Nephron progenitor cell (in vitro differentiated cells): Measurements from ENCODE around the gene SCRN1.
"Not testable (repeated sequence)": the region's sequence is repeated elsewhere in the genome, so short reads cannot be mapped to it uniquely, and the experiment has no call there.

ENCODE experiments used
- DNase-seq: peaks from one replicate; pipeline ENCODE4 v3.0.0; 2021
- H3K27ac Mint-ChIP-seq: 2 replicates; pipeline ENCODE4 v1.8.0; 2021; ENCODE audit warnings: mild to moderate bottlenecking, moderate library complexity, mixed read lengths
- H3K27me3 Mint-ChIP-seq: 2 replicates; pipeline ENCODE4 v1.8.0; 2021; ENCODE audit warnings: mild to moderate bottlenecking, low read depth, mixed read lengths; ENCODE audit not compliant: poor library complexity
- H3K36me3 Mint-ChIP-seq: 2 replicates; pipeline ENCODE4 v1.8.0; 2021; ENCODE audit warnings: low read depth, mixed read lengths
- H3K4me1 Mint-ChIP-seq: 2 replicates; pipeline ENCODE4 v1.8.0; 2021; ENCODE audit warnings: mixed read lengths
- H3K4me3 Mint-ChIP-seq: 2 replicates; pipeline ENCODE4 v1.8.0; 2021; ENCODE audit warnings: mild to moderate bottlenecking, moderate library complexity, mixed read lengths
- H3K9me3 Mint-ChIP-seq: 2 replicates; pipeline ENCODE4 v1.8.0; 2021; ENCODE audit warnings: mild to moderate bottlenecking, moderate library complexity, mixed read lengths
- TF ChIP-seq, protein P1 (sequence below): fragments of 200-600 bp; sonication (generic); IDR thresholded peaks from 2 replicates; pipeline ENCODE4 v1.5.0; 2021; ENCODE audit warnings: antibody characterized with exemption

Gene SCRN1

GRCh38 chr7:29896685-29897411 lies 92.8 kb downstream of the SCRN1 start:
- Mint-ChIP-seq H3K27me3 (peaks cover 5% of the 10 kb centered on the region), H3K27ac (no peak overlapping the region), H3K36me3 (peaks cover 39% of the 10 kb centered on the region), H3K9me3 (peaks cover 36% of the 10 kb centered on the region), H3K4me3 (no peak overlapping the region), H3K4me1 (no peaks in the 10 kb centered on the region)
- TF ChIP-seq, protein P1, sequence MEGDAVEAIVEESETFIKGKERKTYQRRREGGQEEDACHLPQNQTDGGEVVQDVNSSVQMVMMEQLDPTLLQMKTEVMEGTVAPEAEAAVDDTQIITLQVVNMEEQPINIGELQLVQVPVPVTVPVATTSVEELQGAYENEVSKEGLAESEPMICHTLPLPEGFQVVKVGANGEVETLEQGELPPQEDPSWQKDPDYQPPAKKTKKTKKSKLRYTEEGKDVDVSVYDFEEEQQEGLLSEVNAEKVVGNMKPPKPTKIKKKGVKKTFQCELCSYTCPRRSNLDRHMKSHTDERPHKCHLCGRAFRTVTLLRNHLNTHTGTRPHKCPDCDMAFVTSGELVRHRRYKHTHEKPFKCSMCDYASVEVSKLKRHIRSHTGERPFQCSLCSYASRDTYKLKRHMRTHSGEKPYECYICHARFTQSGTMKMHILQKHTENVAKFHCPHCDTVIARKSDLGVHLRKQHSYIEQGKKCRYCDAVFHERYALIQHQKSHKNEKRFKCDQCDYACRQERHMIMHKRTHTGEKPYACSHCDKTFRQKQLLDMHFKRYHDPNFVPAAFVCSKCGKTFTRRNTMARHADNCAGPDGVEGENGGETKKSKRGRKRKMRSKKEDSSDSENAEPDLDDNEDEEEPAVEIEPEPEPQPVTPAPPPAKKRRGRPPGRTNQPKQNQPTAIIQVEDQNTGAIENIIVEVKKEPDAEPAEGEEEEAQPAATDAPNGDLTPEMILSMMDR, result no peak
- DNase-seq, result no peak

DNA sequence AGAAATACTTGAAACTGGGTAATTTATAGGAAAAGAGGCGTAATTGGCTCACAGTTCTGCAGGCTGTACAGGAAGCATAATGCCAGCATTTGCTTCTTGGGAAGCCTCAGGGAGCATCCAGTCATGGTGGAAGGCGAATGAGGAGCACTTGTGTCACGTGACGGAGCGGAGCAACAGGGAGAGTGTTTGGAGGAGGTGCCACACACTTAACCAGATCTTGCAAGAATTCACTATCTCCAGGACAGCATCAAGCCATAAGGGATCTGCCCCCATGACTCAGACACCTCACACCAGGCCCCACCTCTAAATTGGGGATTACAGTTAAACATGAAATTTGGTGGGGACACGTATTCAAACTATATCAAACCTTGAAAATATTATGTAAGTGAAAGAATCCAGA lies 94.0 kb downstream of the SCRN1 start:
- H3K4me1 Mint-ChIP-seq, result no peaks in the 10 kb centered on the region
- TF ChIP-seq, protein P1, result no peak
- H3K27me3 Mint-ChIP-seq, result peaks cover 5% of the 10 kb centered on the region
- DNase-seq, result no peak
- H3K9me3 Mint-ChIP-seq, result peaks cover 36% of the 10 kb centered on the region
- peaks cover 39% of the 10 kb centered on the region for H3K36me3 Mint-ChIP-seq
- no peak overlapping the region for H3K4me3 Mint-ChIP-seq
- no peak overlapping the region for H3K27ac Mint-ChIP-seq

DNA sequence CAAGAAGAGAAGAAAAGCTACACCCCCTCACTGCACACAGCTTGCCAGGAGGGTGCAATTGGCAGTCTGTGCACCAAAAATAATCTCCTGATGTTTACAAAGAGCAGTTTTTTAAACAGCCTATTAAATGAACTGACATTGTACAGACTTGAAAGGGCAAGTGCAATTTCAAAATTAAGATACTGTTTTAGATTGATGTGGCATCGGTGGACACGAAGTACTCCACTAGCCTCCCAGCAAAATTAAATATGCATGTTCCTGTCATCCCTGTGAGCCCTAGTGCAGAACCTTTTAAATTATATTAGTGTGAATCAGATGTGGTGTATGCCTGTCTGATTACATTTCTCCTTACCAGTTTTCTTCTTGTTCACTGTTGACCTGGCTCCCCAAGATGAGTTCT lies 95.3 kb downstream of the SCRN1 start:
- H3K4me3 Mint-ChIP-seq, result no peak overlapping the region
- TF ChIP-seq, protein P1, result no peak
- H3K4me1 Mint-ChIP-seq, result no peaks in the 10 kb centered on the region
- H3K36me3 Mint-ChIP-seq, result peaks cover 37% of the 10 kb centered on the region
- H3K27ac Mint-ChIP-seq, result no peak overlapping the region
- H3K9me3 Mint-ChIP-seq, result peaks cover 35% of the 10 kb centered on the region
- no peak for DNase-seq
- H3K27me3 Mint-ChIP-seq, result peaks cover 6% of the 10 kb centered on the region

DNA sequence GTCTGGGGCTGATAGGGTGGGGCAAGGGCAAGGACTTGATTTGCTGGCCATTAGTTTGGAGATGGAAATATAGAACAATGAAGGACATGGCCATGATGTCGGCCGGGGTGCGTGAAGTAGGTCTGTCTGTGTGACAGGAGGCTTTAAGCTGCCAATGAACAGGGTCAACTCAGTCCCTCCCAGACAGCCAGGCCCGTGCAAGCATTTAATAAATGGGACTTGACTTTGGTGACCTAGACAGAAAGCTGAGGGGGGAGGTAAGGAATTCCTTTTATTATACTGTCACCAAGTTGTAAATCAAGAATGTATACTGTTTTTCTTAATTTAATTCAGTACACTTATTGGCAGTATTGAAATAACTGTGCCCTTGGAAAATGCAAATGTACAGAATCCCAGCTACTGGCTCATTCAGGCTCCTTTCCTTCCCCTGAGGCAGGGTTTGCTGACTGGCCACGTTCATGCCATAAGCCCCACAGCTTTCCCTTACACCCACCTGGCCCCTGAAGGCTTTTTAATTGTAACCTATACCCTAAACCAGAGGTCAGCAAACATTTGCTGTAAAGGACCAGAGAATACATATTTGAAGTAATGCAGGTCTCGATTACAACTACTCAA lies 96.1 kb downstream of the SCRN1 start:
- Mint-ChIP-seq H3K9me3 (peaks cover 28% of the 10 kb centered on the region), H3K4me3 (no peak overlapping the region), H3K27ac (no peak overlapping the region), H3K27me3 (peaks cover 7% of the 10 kb centered on the region), H3K4me1 (no peaks in the 10 kb centered on the region), H3K36me3 (peaks cover 29% of the 10 kb centered on the region)
- no peak for DNase-seq
- TF ChIP-seq, protein P1, result no peak

- Mint-ChIP-seq H3K36me3 (peaks cover 17% of the 10 kb centered on the region), H3K27me3 (peaks cover 7% of the 10 kb centered on the region), H3K27ac (no peak overlapping the region), H3K4me1 (no peaks in the 10 kb centered on the region), H3K4me3 (no peak overlapping the region), H3K9me3 (peaks cover 16% of the 10 kb centered on the region)
- DNase-seq, result no peak
- TF ChIP-seq, protein P1, result no peak
Measured at GRCh38 chr7:29892231-29892630, 97.4 kb downstream of the SCRN1 start.

- Mint-ChIP-seq H3K4me3 (no peak overlapping the region), H3K27ac (no peak overlapping the region), H3K36me3 (peaks cover 12% of the 10 kb centered on the region), H3K27me3 (peaks cover 4% of the 10 kb centered on the region), H3K4me1 (no peaks in the 10 kb centered on the region), H3K9me3 (peaks cover 12% of the 10 kb centered on the region)
- no peak for DNase-seq
- TF ChIP-seq, protein P1, result no peak
Measured at GRCh38 chr7:29891766-29892165, 97.8 kb downstream of the SCRN1 start.

DNA sequence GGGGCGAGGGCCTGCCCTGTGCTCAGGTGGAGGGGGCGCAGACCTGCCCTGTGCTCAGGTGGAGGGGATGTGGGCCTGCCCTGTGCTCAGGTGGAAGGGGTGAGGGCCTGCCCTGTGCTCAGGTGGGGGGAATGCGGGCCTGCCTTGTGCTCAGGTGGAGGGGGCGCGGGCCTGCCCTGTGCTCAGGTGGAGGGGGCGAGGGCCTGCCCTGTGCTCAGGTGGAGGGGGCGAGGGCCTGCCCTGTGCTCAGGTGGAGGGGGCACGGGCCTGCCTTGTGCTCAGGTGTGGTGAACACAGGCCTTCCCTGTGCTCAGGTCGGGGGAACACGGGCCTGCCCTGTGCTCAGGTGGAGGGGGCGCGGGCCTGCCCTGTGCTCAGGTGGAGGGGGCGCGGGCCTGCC lies 98.8 kb downstream of the SCRN1 start:
- not testable (repeated sequence) for H3K27ac Mint-ChIP-seq, DNase-seq, H3K27me3 Mint-ChIP-seq, H3K4me1 Mint-ChIP-seq, H3K36me3 Mint-ChIP-seq, H3K9me3 Mint-ChIP-seq, H3K4me3 Mint-ChIP-seq
